Osteoblast (primary cell): ENCODE measurements around the gene B3GNT3. TPM values are rescaled to one million over a fixed set of nuclear protein-coding genes. Genes with fewer than 3 reads are reported as not detected.
"Not testable (repeated sequence)": the region's sequence is repeated elsewhere in the genome, so short reads cannot be mapped to it uniquely, and the experiment has no call there.

ENCODE experiments used
- DNase-seq: peaks from one replicate; pipeline ENCODE4 v3.0.0; 2011; ENCODE audit warnings: low spot score, mixed read lengths; ENCODE audit not compliant: insufficient read length; ENCODE audit errors: missing footprints
- H2AFZ ChIP-seq: 2 replicates; pipeline ENCODE4 v1.6.0; 2011; ENCODE audit warnings: mild to moderate bottlenecking, low read length
- H3K27ac ChIP-seq: 2 replicates; pipeline ENCODE4 v1.5.1; 2011; ENCODE audit warnings: mild to moderate bottlenecking, low read depth, low read length, moderate library complexity
- H3K27me3 ChIP-seq: 2 replicates; pipeline ENCODE4 v1.6.0; 2012; ENCODE audit warnings: mild to moderate bottlenecking, control low read depth, inconsistent platforms, low read length, moderate library complexity; ENCODE audit not compliant: insufficient read depth
- H3K36me3 ChIP-seq: 2 replicates; pipeline ENCODE4 v1.5.1; 2011; ENCODE audit warnings: mild to moderate bottlenecking, low read length, control low read depth, moderate library complexity; ENCODE audit not compliant: insufficient read depth
- H3K4me1 ChIP-seq: 2 replicates; pipeline ENCODE4 v1.5.1; 2011; ENCODE audit warnings: mild to moderate bottlenecking, low read length, control low read depth, moderate library complexity; ENCODE audit not compliant: insufficient read depth
- H3K4me2 ChIP-seq: 2 replicates; pipeline ENCODE4 v1.6.0; 2011; ENCODE audit warnings: mild to moderate bottlenecking, low read length; ENCODE audit not compliant: insufficient read depth
- H3K4me3 ChIP-seq: fragments of 200-600 bp; sonication (generic); 3 replicates; pipeline ENCODE4 v1.5.1; 2012; ENCODE audit warnings: mild to moderate bottlenecking, low read length, inconsistent platforms; ENCODE audit not compliant: insufficient read depth
- H3K79me2 ChIP-seq: 2 replicates; pipeline ENCODE4 v1.6.0; 2012; ENCODE audit warnings: mild to moderate bottlenecking, low read length, control low read depth, inconsistent platforms; ENCODE audit not compliant: insufficient read depth
- H3K9me3 ChIP-seq: 2 replicates; pipeline ENCODE4 v1.5.1; 2011; ENCODE audit warnings: low read depth, low read length, control low read depth
- H4K20me1 ChIP-seq: 2 replicates; pipeline ENCODE4 v1.6.0; 2012; ENCODE audit warnings: mild to moderate bottlenecking, low read length, control low read depth; ENCODE audit not compliant: insufficient read depth
- total RNA-seq: library from RNA; depleted of rRNA; stranded (reverse); fragments of >200 nt; gene quantifications from 2 replicates; pipeline ENCODE4 v1.2.3, GENCODE V29; 2012
- TF ChIP-seq, protein P1 (sequence below): IDR thresholded peaks from 2 replicates; pipeline ENCODE4 v1.5.1; 2011; ENCODE audit warnings: mild to moderate bottlenecking, low read depth, low read length, moderate library complexity; ENCODE audit errors: extremely low read depth

The B3GNT3 gene
- total RNA-seq, 1 donor = not detected

GRCh38 chr19:17780781-17781180 is 14.2 kb upstream of the B3GNT3 start:
- Histone ChIP-seq H3K4me1 (peaks cover 5% of the 10 kb centered on the region), H2AFZ (no peak overlapping the region), H3K79me2 (no peaks in the 10 kb centered on the region), H3K4me3 (no peak overlapping the region), H3K27ac (no peak overlapping the region), H3K27me3 (no peaks in the 10 kb centered on the region), H3K4me2 (no peak overlapping the region), H3K36me3 (no peaks in the 10 kb centered on the region), H3K9me3 (no peaks in the 10 kb centered on the region), H4K20me1 (no peaks in the 10 kb centered on the region)
- TF ChIP-seq, protein P1, sequence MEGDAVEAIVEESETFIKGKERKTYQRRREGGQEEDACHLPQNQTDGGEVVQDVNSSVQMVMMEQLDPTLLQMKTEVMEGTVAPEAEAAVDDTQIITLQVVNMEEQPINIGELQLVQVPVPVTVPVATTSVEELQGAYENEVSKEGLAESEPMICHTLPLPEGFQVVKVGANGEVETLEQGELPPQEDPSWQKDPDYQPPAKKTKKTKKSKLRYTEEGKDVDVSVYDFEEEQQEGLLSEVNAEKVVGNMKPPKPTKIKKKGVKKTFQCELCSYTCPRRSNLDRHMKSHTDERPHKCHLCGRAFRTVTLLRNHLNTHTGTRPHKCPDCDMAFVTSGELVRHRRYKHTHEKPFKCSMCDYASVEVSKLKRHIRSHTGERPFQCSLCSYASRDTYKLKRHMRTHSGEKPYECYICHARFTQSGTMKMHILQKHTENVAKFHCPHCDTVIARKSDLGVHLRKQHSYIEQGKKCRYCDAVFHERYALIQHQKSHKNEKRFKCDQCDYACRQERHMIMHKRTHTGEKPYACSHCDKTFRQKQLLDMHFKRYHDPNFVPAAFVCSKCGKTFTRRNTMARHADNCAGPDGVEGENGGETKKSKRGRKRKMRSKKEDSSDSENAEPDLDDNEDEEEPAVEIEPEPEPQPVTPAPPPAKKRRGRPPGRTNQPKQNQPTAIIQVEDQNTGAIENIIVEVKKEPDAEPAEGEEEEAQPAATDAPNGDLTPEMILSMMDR = no peak
- no peak for DNase-seq

GRCh38 chr19:17783721-17784120 is 11.2 kb upstream of the B3GNT3 start:
- H4K20me1 ChIP-seq, H3K4me3 ChIP-seq, H3K4me1 ChIP-seq, H3K9me3 ChIP-seq, H3K27ac ChIP-seq, H3K27me3 ChIP-seq, H3K36me3 ChIP-seq, H3K79me2 ChIP-seq: not testable (repeated sequence)
- peak; percentile 77 for DNase-seq
- Histone ChIP-seq H3K4me2 (peak overlapping the region; percentile 50), H2AFZ (peak overlapping the region; percentile 87)

- H2AFZ ChIP-seq = peak overlapping the region; percentile 87
- H3K79me2 ChIP-seq = no peaks in the 10 kb centered on the region
- peak overlapping the region; percentile 40 for H3K4me3 ChIP-seq
- H4K20me1 ChIP-seq = no peaks in the 10 kb centered on the region
- no peaks in the 10 kb centered on the region for H3K4me1 ChIP-seq
- H3K27me3 ChIP-seq = no peaks in the 10 kb centered on the region
- no peaks in the 10 kb centered on the region for H3K36me3 ChIP-seq
- peak overlapping the region; percentile 50 for H3K4me2 ChIP-seq
- DNase-seq = peak; percentile 97
- TF ChIP-seq, protein P1 = peak; percentile 80
- H3K9me3 ChIP-seq = no peaks in the 10 kb centered on the region
- H3K27ac ChIP-seq = no peak overlapping the region
Observed at GRCh38 chr19:17784201-17785008, 10.5 kb upstream of the B3GNT3 start.

- H3K9me3 ChIP-seq = no peaks in the 10 kb centered on the region
- peak; percentile 61 for DNase-seq
- H3K4me3 ChIP-seq = no peak overlapping the region
- no peaks in the 10 kb centered on the region for H3K27me3 ChIP-seq
- H4K20me1 ChIP-seq = no peaks in the 10 kb centered on the region
- TF ChIP-seq, protein P1 = no peak
- no peak overlapping the region for H3K27ac ChIP-seq
- no peaks in the 10 kb centered on the region for H3K4me1 ChIP-seq
- no peak overlapping the region for H3K4me2 ChIP-seq
- H3K79me2 ChIP-seq = no peaks in the 10 kb centered on the region
- H3K36me3 ChIP-seq = no peaks in the 10 kb centered on the region
- no peak overlapping the region for H2AFZ ChIP-seq
Observed at GRCh38 chr19:17787274-17787913, 7.5 kb upstream of the B3GNT3 start.
